GM18861 (cell line): Measurements from ENCODE around the gene TMEM161A.
"Not testable (repeated sequence)": the region's sequence is repeated elsewhere in the genome, so short reads cannot be mapped to it uniquely, and the experiment has no call there.

Experiments
- ATAC-seq: cut with Tn5 transposase; IDR thresholded peaks from one replicate; pipeline ENCODE4 v1.9.1; 2021; ENCODE audit not compliant: unreplicated experiment

Gene TMEM161A

GRCh38 chr19:19138109-19138981 lies at the start of gene TMEM161A:
TMEM161A (minus strand) TSS chr19:19138478; CDS start chr19:19138428, 50 bp downstream.
- ATAC-seq, result peak; percentile 93

GRCh38 chr19:19186742-19187141 lies 48.5 kb upstream of the TMEM161A start:
- ATAC-seq, result no peak

- ATAC-seq, result no peak
These were observed 47.8 kb upstream of the TMEM161A start for GRCh38 chr19:19185853-19186740.

- ATAC-seq, result no peak
These were observed 43.3 kb upstream of the TMEM161A start for GRCh38 chr19:19181488-19181998.

GRCh38 chr19:19179548-19180441 lies 41.5 kb upstream of the TMEM161A start:
- no peak for ATAC-seq

- ATAC-seq, result no peak
These were observed 38.7 kb upstream of the TMEM161A start for GRCh38 chr19:19176950-19177349.

- not testable (repeated sequence) for ATAC-seq
These were observed 35.0 kb upstream of the TMEM161A start for GRCh38 chr19:19173243-19173642.

- no peak for ATAC-seq
These were observed 33.7 kb upstream of the TMEM161A start for GRCh38 chr19:19171821-19172532.

- ATAC-seq, result no peak
These were observed 32.8 kb upstream of the TMEM161A start for GRCh38 chr19:19170873-19171672.

- ATAC-seq, result peak; percentile 49
These were observed 32.0 kb upstream of the TMEM161A start, which contains the start of gene MEF2B for GRCh38 chr19:19170053-19170872. MEF2B (minus strand) TSS chr19:19170263; CDS start chr19:19150735, 19,528 bp downstream.

GRCh38 chr19:19169236-19170052 lies 31.2 kb upstream of the TMEM161A start:
- no peak for ATAC-seq

- ATAC-seq, result no peak
These were observed 29.3 kb upstream of the TMEM161A start for GRCh38 chr19:19167612-19168011.

- ATAC-seq, result no peak
These were observed 27.1 kb upstream of the TMEM161A start for GRCh38 chr19:19165396-19165795.

- ATAC-seq, result no peak
These were observed 24.2 kb upstream of the TMEM161A start for GRCh38 chr19:19162495-19162894.

- ATAC-seq, result no peak
These were observed 22.3 kb upstream of the TMEM161A start for GRCh38 chr19:19160461-19161035.

GRCh38 chr19:19159534-19159933 lies 21.3 kb upstream of the TMEM161A start:
- ATAC-seq, result no peak

GRCh38 chr19:19157808-19158207 lies 19.5 kb upstream of the TMEM161A start:
- ATAC-seq, result no peak
